HG03575 (cell line): ENCODE results near the gene ANGEL1.

Experiments
- ATAC-seq: cut with Tn5 transposase; IDR thresholded peaks from one replicate; pipeline ENCODE4 v1.9.1; 2021; ENCODE audit not compliant: unreplicated experiment, insufficient number of reproducible peaks, low FRiP score; ENCODE audit errors: extremely low read depth

The ANGEL1 gene

GRCh38 chr14:76781648-76782051 is 31.0 kb downstream of the ANGEL1 start:
- ATAC-seq = no peak

- no peak for ATAC-seq
These were observed 31.6 kb downstream of the ANGEL1 start for GRCh38 chr14:76780875-76781647.

DNA sequence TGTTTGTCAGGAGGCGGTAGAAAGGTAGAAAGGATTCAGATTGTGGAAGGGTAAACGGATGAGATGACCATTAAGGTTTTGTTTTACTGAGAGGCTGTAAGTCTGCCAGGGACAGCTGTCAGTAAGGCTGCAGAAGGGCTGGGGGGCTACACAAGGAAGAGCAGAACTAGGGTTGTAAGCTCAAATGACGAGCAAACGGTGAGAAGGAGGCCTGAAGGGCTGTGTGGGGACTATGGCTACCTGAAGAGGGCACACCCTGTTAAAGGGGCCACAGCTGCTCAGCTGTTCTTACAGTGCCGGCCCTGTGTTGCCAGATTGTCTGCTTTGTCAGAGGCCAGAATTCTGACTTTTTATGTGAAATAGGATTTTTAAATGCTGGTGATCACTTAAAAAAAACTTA is 32.3 kb downstream of the ANGEL1 start:
- ATAC-seq = no peak

- ATAC-seq = no peak
These were observed 32.7 kb downstream of the ANGEL1 start for GRCh38 chr14:76780058-76780345.

GRCh38 chr14:76779221-76780057 is 33.2 kb downstream of the ANGEL1 start:
- ATAC-seq = no peak

GRCh38 chr14:76778546-76779215 is 34.0 kb downstream of the ANGEL1 start:
- ATAC-seq = no peak

- ATAC-seq = no peak
These were observed 35.0 kb downstream of the ANGEL1 start for GRCh38 chr14:76777721-76778120.

GRCh38 chr14:76776428-76777251 is 36.0 kb downstream of the ANGEL1 start:
- no peak for ATAC-seq

- ATAC-seq = no peak
These were observed 36.8 kb downstream of the ANGEL1 start for GRCh38 chr14:76775695-76776427.

- ATAC-seq = no peak
These were observed 37.6 kb downstream of the ANGEL1 start for GRCh38 chr14:76774821-76775694.

DNA sequence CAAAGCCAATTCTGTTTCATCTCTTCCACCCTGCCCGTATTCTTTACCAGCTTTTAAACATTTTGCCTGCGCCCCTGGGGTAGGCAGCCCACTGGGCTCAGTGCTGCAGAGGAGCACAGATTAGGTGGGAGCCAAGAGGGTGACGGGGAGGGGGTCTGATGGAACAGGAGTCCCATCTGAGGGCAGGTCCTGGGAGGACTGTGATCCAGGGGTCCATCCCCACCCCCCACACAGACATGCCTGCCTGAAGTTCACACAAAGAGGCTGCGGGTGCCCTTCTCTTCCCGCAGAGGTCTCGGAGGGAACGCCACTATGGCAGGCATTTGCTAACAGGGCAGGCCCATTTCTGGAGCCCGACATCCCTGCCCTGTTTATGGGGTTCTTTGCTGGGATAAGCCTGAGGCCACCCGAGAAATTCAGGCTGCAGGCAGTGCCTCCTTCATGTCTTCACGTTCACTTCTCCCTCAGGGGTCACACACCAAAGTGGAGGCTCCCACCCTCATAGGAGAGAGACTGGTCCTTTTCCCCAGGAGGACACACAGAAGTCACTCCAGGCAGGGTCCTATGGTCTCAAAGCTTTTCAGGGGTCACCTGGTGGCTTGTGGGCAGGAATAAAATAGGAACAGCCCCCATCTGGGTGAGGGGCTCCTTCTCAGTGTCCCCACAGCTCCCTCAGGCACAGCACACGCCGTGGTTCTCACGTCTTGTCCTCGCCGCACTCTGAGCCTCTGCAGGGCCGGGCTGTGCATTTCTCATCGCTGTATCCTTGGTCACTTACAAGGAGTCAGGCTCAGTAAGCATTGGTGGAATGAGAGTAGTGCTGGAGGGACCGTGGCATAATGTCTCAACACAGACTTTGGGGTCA is 38.5 kb downstream of the ANGEL1 start:
- ATAC-seq = no peak

GRCh38 chr14:76773188-76773885 is 39.3 kb downstream of the ANGEL1 start:
- no peak for ATAC-seq

GRCh38 chr14:76772300-76773187 is 40.1 kb downstream of the ANGEL1 start:
- ATAC-seq = no peak

DNA sequence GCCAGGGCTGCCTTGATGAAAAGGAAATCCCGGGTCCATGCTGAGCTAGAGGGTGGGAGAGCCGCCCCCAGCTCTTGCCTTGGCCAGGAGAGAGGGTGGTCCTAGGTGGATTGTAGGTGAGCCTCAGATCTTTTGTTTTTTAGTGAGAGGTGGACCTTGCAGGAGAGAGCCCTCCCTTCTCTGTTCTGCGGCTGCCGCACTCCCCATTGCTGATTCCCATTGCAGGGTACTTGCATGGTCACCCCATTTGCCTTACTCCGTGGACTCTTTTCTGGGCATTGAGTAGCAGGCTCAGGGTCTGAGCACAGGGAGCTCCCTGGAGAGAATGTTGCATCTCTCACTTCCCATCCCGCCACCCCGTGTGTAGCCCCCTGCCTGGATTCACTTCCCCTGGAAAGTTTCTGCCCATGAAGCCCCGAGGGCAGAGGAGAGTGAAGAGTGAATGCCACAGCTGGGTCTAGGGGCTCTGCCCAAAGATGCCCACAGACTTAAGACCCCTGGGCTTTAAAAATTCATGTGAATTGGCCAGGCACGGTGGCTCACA is 41.2 kb downstream of the ANGEL1 start:
- ATAC-seq = no peak
